HL-60 (cell line): ENCODE results near the gene PHF21B.
"Not testable (repeated sequence)": the region's sequence is repeated elsewhere in the genome, so short reads cannot be mapped to it uniquely, and the experiment has no call there.

Experiments used
- DNase-seq, 2 experiments: peaks; one replicate each; pipeline ENCODE4 v3.0.0-alpha.2; 2010 to 2020; ENCODE audit warnings: low read depth in 1 of 2, low spot score in 1 of 2
- H3K27ac ChIP-seq: fragments of 250-450 bp; sonication (Bioruptor Pico); replicated peaks from 2 replicates; pipeline ENCODE4 v1.5.1; 2020; ENCODE audit warnings: mild to moderate bottlenecking, moderate library complexity
- H3K27me3 ChIP-seq: fragments of 250-450 bp; sonication (Bioruptor Pico); 2 replicates; pipeline ENCODE4 v1.5.1; 2021; ENCODE audit warnings: mild to moderate bottlenecking, moderate library complexity; ENCODE audit not compliant: insufficient read depth, poor library complexity, severe bottlenecking
- H3K4me3 ChIP-seq: replicated peaks from 2 replicates; pipeline ENCODE4 v1.5.1; 2011; ENCODE audit warnings: mild to moderate bottlenecking, control low read depth, low read length; ENCODE audit not compliant: insufficient read depth
- CTCF ChIP-seq: IDR thresholded peaks from one replicate; pipeline ENCODE4 v1.5.1; 2011; ENCODE audit warnings: low read length, control low read depth, inconsistent platforms; ENCODE audit not compliant: insufficient read depth
- GABPA ChIP-seq: IDR thresholded peaks from 2 replicates; pipeline ENCODE4 v1.6.1; 2012; ENCODE audit warnings: low read depth
- POLR2AphosphoS5 ChIP-seq: IDR thresholded peaks from 2 replicates; pipeline ENCODE4 v1.6.1; 2012; ENCODE audit warnings: low read depth
- REST ChIP-seq: IDR thresholded peaks from 2 replicates; pipeline ENCODE4 v1.6.1; 2012; ENCODE audit warnings: low read depth; ENCODE audit not compliant: insufficient replicate concordance
- SPI1 ChIP-seq: IDR thresholded peaks from 2 replicates; pipeline ENCODE4 v1.6.1; 2012; ENCODE audit warnings: low read depth, mild to moderate bottlenecking, borderline replicate concordance

Gene PHF21B

GRCh38 chr22:44907765-44908737, 101.8 kb downstream of the PHF21B start:
- Histone ChIP-seq H3K27me3 (no peaks in the 10 kb centered on the region), H3K27ac (no peak overlapping the region), H3K4me3 (no peak overlapping the region)
- no peak for DNase-seq
- TF ChIP-seq GABPA (no peak), SPI1 (no peak), CTCF (no peak), POLR2AphosphoS5 (no peak), REST (no peak)

- Histone ChIP-seq H3K27ac (no peak overlapping the region), H3K27me3 (no peaks in the 10 kb centered on the region), H3K4me3 (no peak overlapping the region)
- no peak for DNase-seq
- TF ChIP-seq GABPA (no peak), POLR2AphosphoS5 (no peak), SPI1 (no peak), CTCF (no peak), REST (no peak)
These were observed 102.7 kb downstream of the PHF21B start for GRCh38 chr22:44906999-44907644.

GRCh38 chr22:44906248-44906936, 103.4 kb downstream of the PHF21B start:
- Histone ChIP-seq H3K27me3 (no peaks in the 10 kb centered on the region), H3K4me3 (no peak overlapping the region), H3K27ac (no peak overlapping the region)
- TF ChIP-seq SPI1 (no peak), REST (no peak), GABPA (no peak), CTCF (no peak), POLR2AphosphoS5 (no peak)
- DNase-seq, result no peak

- H3K27me3 ChIP-seq, DNase-seq, H3K4me3 ChIP-seq, H3K27ac ChIP-seq: not testable (repeated sequence)
These were observed 105.2 kb downstream of the PHF21B start for GRCh38 chr22:44904492-44905152.

GRCh38 chr22:44903164-44903563, 106.6 kb downstream of the PHF21B start:
- not testable (repeated sequence) for DNase-seq, H3K4me3 ChIP-seq, H3K27me3 ChIP-seq, H3K27ac ChIP-seq
